ENCODE measurements around the gene S100A7.

GRCh38 chr1:153483776-153484175, 23.3 kb upstream of the S100A7 start:
- TF ChIP-seq CTCF (IDR thresholded peaks at IDR 0.05) (no peak), POLR2A (IDR thresholded peaks at IDR 0.05) (no peak)
